Amygdala (tissue), 56 donors: Measurements from ENCODE around the gene HINT1.
"Not testable (repeated sequence)": the region's sequence is repeated elsewhere in the genome, so short reads cannot be mapped to it uniquely, and the experiment has no call there.

Experiments used
- DNase-seq, 56 donors: peaks; one replicate each; lab custom pipeline; 2025; lab: John Stamatoyannopoulos, UW

Gene HINT1

GRCh38 chr5:131171276-131171810 lies 6.3 kb upstream of the HINT1 start:
- peak in 3 of 56 donors; percentile 20 to 43 (median 29) for DNase-seq

- DNase-seq, result peak; percentile 39 to 99 (median 95)
Measured at GRCh38 chr5:131170540-131171275, 5.7 kb upstream of the HINT1 start, which contains the start of gene LYRM7. Gene LYRM7 (plus strand): TSS chr5:131170944. CDS start chr5:131171021, 77 bp downstream.

- DNase-seq, result no peak
Measured at GRCh38 chr5:131169810-131170539, 4.9 kb upstream of the HINT1 start.

GRCh38 chr5:131167615-131168014 lies 2.6 kb upstream of the HINT1 start:
- DNase-seq, result no peak

- peak in 49 of 56 donors; percentile 19 to 84 (median 58) for DNase-seq
Measured at GRCh38 chr5:131164191-131165118, 601 bp downstream of the HINT1 start.

GRCh38 chr5:131163276-131164119 lies 1.6 kb downstream of the HINT1 start:
- DNase-seq, result no peak

GRCh38 chr5:131160134-131160533 lies 4.9 kb downstream of the HINT1 start:
- DNase-seq, result no peak

GRCh38 chr5:131156957-131157356 lies 8.1 kb downstream of the HINT1 start:
- DNase-seq, result no peak

GRCh38 chr5:131156385-131156784 lies 8.7 kb downstream of the HINT1 start:
- no peak for DNase-seq

- DNase-seq, result no peak
Measured at GRCh38 chr5:131151216-131151615, 13.8 kb downstream of the HINT1 start.

- DNase-seq, result no peak
Measured at GRCh38 chr5:131150408-131150807, 14.6 kb downstream of the HINT1 start.

- DNase-seq, result peak in 42 of 56 donors; percentile 1 to 76 (median 34)
Measured at GRCh38 chr5:131148835-131149234, 16.2 kb downstream of the HINT1 start.

GRCh38 chr5:131147258-131147657 lies 17.8 kb downstream of the HINT1 start:
- no peak for DNase-seq

- no peak for DNase-seq
Measured at GRCh38 chr5:131142970-131143617, 22.0 kb downstream of the HINT1 start.

- DNase-seq, result no peak
Measured at GRCh38 chr5:131139321-131139720, 25.7 kb downstream of the HINT1 start.

GRCh38 chr5:131138406-131138805 lies 26.6 kb downstream of the HINT1 start:
- not testable (repeated sequence) for DNase-seq

- not testable (repeated sequence) for DNase-seq
Measured at GRCh38 chr5:131133091-131133490, 32.0 kb downstream of the HINT1 start.

GRCh38 chr5:131129306-131129705 lies 35.8 kb downstream of the HINT1 start:
- DNase-seq, result no peak

- not testable (repeated sequence) for DNase-seq
Measured at GRCh38 chr5:131127244-131127643, 37.8 kb downstream of the HINT1 start.
